BJ (cell line): ENCODE data around the gene CD300LB. TPM values are rescaled to one million over a fixed set of nuclear protein-coding genes. Genes with fewer than 3 reads are reported as not detected.

Source experiments
- CTCF ChIA-PET: fragments of 350-600 bp; formaldehyde crosslinking; extraction: SDS; loops from one replicate; lab custom pipeline; 2021; ENCODE audit warnings: antibody characterized with exemption, inconsistent platforms; lab: Yijun Ruan, JAX
- POLR2A ChIA-PET: fragments of 300-600 bp; sonication (Branson Sonifier 250); formaldehyde crosslinking; extraction: SDS; loops from one replicate; lab custom pipeline; 2021; ENCODE audit warnings: antibody characterized with exemption; lab: Charles Lee
- DNase-seq: peaks from one replicate; pipeline ENCODE4 v3.0.0-alpha.2; 2011; ENCODE audit warnings: low read depth
- H3K27me3 ChIP-seq: 2 replicates; pipeline ENCODE4 v1.6.0; 2011; ENCODE audit warnings: low read length; ENCODE audit not compliant: control insufficient read depth, insufficient read depth
- H3K36me3 ChIP-seq: 2 replicates; pipeline ENCODE4 v1.5.1; 2011; ENCODE audit warnings: low read length; ENCODE audit not compliant: control insufficient read depth, insufficient read depth
- H3K4me3 ChIP-seq: 2 replicates; pipeline ENCODE4 v1.5.1; 2011; ENCODE audit warnings: low read depth, mild to moderate bottlenecking, control low read depth, low read length
- polyA plus RNA-seq: library from polyadenylated mRNA; depleted of rRNA; stranded (reverse); fragments of >200 nt; gene quantifications from 2 replicates; pipeline ENCODE4 v1.2.3, GENCODE V29; 2011
- TF ChIP-seq, protein P1 (sequence below): IDR thresholded peaks from 2 replicates; pipeline ENCODE4 v1.5.1; 2011; ENCODE audit warnings: low read depth, mild to moderate bottlenecking, control low read depth, inconsistent platforms, low read length, moderate library complexity; ENCODE audit not compliant: insufficient read depth

The CD300LB gene
- polyA plus RNA-seq, 1 experiment, result not detected

DNA sequence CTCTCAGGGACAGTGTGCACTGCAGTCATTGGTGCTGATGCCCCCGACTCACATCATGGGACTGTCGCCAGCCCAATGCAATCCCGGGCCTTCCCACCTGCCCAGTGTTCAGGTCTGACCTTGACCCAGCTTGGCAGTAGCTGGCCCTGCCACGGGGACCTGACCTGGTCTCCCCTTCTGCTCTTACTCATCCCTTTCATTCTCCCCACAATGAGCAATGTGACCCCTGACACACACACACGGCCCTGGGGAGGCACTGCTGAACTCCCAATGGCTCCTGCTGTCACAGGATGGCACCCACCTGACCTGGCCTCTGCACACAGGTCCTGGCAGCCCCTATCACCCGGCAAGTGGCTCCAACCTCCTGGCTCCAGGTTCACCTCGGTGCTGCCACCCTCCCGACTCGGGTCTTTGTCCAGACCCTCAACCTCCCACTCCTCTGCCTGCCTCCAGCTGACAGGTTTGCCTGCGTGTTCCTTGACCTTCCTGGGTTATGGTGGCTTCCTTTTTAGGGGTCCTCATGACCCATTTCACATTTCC, 8.1 kb upstream of the CD300LB start:
- ChIA-PET POLR2A (no interaction called here), CTCF (no interaction called here)
- H3K36me3 ChIP-seq, result no peaks in the 10 kb centered on the region
- no peaks in the 10 kb centered on the region for H3K27me3 ChIP-seq
- no peak for DNase-seq
- no peak overlapping the region for H3K4me3 ChIP-seq
- TF ChIP-seq, protein P1, sequence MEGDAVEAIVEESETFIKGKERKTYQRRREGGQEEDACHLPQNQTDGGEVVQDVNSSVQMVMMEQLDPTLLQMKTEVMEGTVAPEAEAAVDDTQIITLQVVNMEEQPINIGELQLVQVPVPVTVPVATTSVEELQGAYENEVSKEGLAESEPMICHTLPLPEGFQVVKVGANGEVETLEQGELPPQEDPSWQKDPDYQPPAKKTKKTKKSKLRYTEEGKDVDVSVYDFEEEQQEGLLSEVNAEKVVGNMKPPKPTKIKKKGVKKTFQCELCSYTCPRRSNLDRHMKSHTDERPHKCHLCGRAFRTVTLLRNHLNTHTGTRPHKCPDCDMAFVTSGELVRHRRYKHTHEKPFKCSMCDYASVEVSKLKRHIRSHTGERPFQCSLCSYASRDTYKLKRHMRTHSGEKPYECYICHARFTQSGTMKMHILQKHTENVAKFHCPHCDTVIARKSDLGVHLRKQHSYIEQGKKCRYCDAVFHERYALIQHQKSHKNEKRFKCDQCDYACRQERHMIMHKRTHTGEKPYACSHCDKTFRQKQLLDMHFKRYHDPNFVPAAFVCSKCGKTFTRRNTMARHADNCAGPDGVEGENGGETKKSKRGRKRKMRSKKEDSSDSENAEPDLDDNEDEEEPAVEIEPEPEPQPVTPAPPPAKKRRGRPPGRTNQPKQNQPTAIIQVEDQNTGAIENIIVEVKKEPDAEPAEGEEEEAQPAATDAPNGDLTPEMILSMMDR, result no peak

DNA sequence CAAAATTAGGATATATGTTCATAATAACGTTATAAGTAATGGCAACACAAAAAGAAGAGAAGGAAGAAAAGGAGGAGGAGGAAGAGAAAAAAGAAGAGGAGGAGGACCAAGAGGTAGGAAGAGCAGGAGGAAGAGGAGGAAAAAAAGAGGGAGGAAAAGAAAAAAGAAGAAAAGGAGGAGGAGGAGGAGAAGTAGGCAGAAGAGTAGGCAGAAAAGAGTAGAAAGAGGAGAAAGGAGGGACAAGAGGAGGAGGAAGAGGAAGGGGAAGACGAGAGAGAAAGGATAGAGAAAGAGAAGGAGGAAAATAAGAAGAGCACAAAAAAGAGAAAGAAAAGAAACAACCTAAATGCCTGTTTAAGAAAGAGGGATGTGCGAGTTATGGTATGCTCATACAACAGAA, 5.6 kb upstream of the CD300LB start:
- H3K4me3 ChIP-seq, result no peak overlapping the region
- ChIA-PET POLR2A (no interaction called here), CTCF (no interaction called here)
- TF ChIP-seq, protein P1, result no peak
- no peaks in the 10 kb centered on the region for H3K36me3 ChIP-seq
- no peak for DNase-seq
- no peaks in the 10 kb centered on the region for H3K27me3 ChIP-seq

DNA sequence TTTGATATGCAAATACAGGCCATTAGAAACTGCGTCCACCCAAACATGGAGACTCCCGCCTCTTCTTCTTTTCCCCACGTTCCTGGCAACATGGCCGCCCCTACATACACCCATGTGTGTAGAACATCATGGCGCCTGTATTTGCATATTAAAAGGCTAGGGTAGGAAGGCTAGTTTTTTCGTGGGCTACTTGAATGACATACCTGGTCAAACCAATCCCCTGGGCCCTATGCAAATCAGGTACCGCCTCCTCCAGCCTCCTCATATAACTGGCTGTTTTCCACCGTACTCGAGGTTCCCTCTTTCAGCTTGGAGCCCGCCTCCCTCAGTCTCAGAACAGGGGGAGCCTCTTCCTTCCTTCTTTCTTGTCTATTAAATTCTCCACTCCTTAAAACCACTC, 840 bp upstream of the CD300LB start:
- CTCF ChIA-PET, result no interaction called here
- POLR2A ChIA-PET, result no interaction called here
- Histone ChIP-seq H3K4me3 (no peak overlapping the region), H3K36me3 (no peaks in the 10 kb centered on the region), H3K27me3 (no peaks in the 10 kb centered on the region)
- TF ChIP-seq, protein P1, result no peak
- no peak for DNase-seq

DNA sequence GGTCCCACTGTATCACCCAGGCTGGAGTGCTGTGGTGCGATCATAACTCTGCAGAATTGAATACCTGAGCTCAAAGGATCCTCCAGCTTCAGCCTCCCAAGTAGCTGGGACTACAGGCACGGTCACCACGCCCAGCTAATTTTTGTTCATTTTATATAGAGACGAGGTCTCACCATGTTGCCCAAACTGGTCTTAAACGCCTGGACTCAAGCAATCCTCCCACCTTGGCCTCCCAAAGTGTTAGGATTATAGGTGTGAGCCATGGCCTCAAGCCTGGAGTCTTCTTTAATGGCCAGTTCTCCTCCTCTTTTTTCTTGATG, 484 bp downstream of the CD300LB start:
- H3K27me3 ChIP-seq, result no peaks in the 10 kb centered on the region
- no peak overlapping the region for H3K4me3 ChIP-seq
- DNase-seq, result no peak
- ChIA-PET POLR2A (no interaction called here), CTCF (no interaction called here)
- TF ChIP-seq, protein P1, result no peak
- H3K36me3 ChIP-seq, result no peaks in the 10 kb centered on the region

DNA sequence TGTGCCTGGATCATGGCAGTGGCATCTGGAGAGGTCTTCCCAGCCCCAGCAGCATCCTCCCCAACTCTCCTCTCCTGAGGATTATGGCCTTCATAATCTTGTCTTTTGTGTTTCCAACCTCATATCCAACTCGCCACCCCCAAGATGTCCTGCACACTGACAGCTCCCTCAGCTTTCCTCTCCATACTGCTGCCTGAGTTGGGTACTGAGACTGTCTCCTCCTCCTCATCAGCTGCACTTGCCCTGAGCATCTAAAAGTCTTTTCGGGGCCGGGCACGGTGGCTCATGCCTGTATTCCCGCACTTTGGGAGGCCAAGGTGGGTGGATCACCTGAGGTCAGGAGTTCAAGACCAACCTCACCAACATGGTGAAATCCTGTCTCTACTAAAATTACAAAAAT, 2.0 kb downstream of the CD300LB start:
- TF ChIP-seq, protein P1, result no peak
- Histone ChIP-seq H3K27me3 (no peaks in the 10 kb centered on the region), H3K4me3 (no peak overlapping the region), H3K36me3 (no peaks in the 10 kb centered on the region)
- DNase-seq, result no peak
- ChIA-PET POLR2A (no interaction called here), CTCF (no interaction called here)
